Measurements from ENCODE around the gene SUFU. TPM values are rescaled to one million over a fixed set of nuclear protein-coding genes. Genes with fewer than 3 reads are reported as not detected.

SUFU gene
- total RNA-seq, 1 experiment from 2014 or later: 13.1 TPM

- TF ChIP-seq NR3C1 (CRISPR knock-in tag; conservative IDR thresholded peaks at IDR 0.05; ENCODE audit: low read depth): no peak
- TF ChIP-seq NR2C2 (CRISPR knock-in tag; IDR thresholded peaks at IDR 0.05): no peak
- TF ChIP-seq ZNF532 (CRISPR knock-in tag; IDR thresholded peaks at IDR 0.05; ENCODE audit: borderline replicate concordance): no peak
- no peak for TF ChIP-seq HMGXB4 (CRISPR knock-in tag; IDR thresholded peaks at IDR 0.05)
- no peak for TF ChIP-seq CTCF (IDR thresholded peaks at IDR 0.05)
- no peak for TF ChIP-seq CREB1 (CRISPR knock-in tag; IDR thresholded peaks at IDR 0.05)
- TF ChIP-seq OVOL2 (CRISPR knock-in tag; IDR thresholded peaks at IDR 0.05; ENCODE audit: borderline replicate concordance): no peak
These were observed 24.1 kb upstream of the SUFU start (continued) for GRCh38 chr10:102479651-102480050.

- ATAC-seq: no peak
- ChIA-PET POLR2A (no interaction called here), CTCF (interaction anchor here (1.3 to 5.1 kb wide), 7 partner anchors 19 to 250 kb away, joined by 3 to 33 read pairs (median 18); partner anchors contain the start of gene SUFU)
- TF ChIP-seq ZNF219 (CRISPR knock-in tag; IDR thresholded peaks at IDR 0.05; ENCODE audit: borderline replicate concordance) (no peak), JAZF1 (CRISPR knock-in tag; IDR thresholded peaks at IDR 0.05) (no peak), FOXP1 (CRISPR knock-in tag; IDR thresholded peaks at IDR 0.05; ENCODE audit: borderline replicate concordance) (no peak), HMGXB4 (CRISPR knock-in tag; IDR thresholded peaks at IDR 0.05) (no peak), ESRRA (CRISPR knock-in tag; IDR thresholded peaks at IDR 0.05; ENCODE audit: borderline replicate concordance) (no peak), NR2C2 (CRISPR knock-in tag; IDR thresholded peaks at IDR 0.05) (no peak), IRF2 (CRISPR knock-in tag; IDR thresholded peaks at IDR 0.05; ENCODE audit: borderline replicate concordance, low read depth) (no peak), ELF4 (CRISPR knock-in tag; IDR thresholded peaks at IDR 0.05; ENCODE audit: low read depth) (no peak)
- peaks cover 49% of the 10 kb centered on the region for H3K36me3 Mint-ChIP-seq
- H3K27ac Mint-ChIP-seq: no peak overlapping the region
- no peaks in the 10 kb centered on the region for H3K9me3 Mint-ChIP-seq
- DNase-seq (ENCODE audit: low spot score): no peak
- no peaks in the 10 kb centered on the region for H3K4me1 Mint-ChIP-seq
- no peak overlapping the region for H3K4me3 Mint-ChIP-seq
- H3K27me3 Mint-ChIP-seq (ENCODE audit: low read depth): no peaks in the 10 kb centered on the region
These were observed 23.4 kb upstream of the SUFU start for GRCh38 chr10:102480396-102480795.

- Mint-ChIP-seq H3K27me3 (ENCODE audit: low read depth) (no peaks in the 10 kb centered on the region), H3K9me3 (no peaks in the 10 kb centered on the region), H3K27ac (no peak overlapping the region), H3K4me3 (no peak overlapping the region), H3K4me1 (no peaks in the 10 kb centered on the region), H3K36me3 (peaks cover 74% of the 10 kb centered on the region)
- no peak for ATAC-seq
- POLR2A ChIA-PET: no interaction called here
- CTCF ChIA-PET: interaction anchor here (2.0 to 3.6 kb wide), 2 partner anchors 100 to 253 kb away, joined by 6 to 12 read pairs; no protein-coding TSS in a partner anchor
- no peak for DNase-seq (ENCODE audit: low spot score)
- TF ChIP-seq ZMAT4 (CRISPR knock-in tag; IDR thresholded peaks at IDR 0.05): no peak
- no peak for TF ChIP-seq HMGA2 (CRISPR knock-in tag; IDR thresholded peaks at IDR 0.05)
- no peak for TF ChIP-seq ATF3 (CRISPR knock-in tag; conservative IDR thresholded peaks at IDR 0.05)
- TF ChIP-seq NFYB (CRISPR knock-in tag; conservative IDR thresholded peaks at IDR 0.05; ENCODE audit: low read depth): no peak
- no peak for TF ChIP-seq NR1H2 (CRISPR knock-in tag; IDR thresholded peaks at IDR 0.05)
- TF ChIP-seq ZNF512 (CRISPR knock-in tag; IDR thresholded peaks at IDR 0.05; ENCODE audit: borderline replicate concordance): no peak
- no peak for TF ChIP-seq GABPB1 (CRISPR knock-in tag; IDR thresholded peaks at IDR 0.05)
These were observed 19.8 kb upstream of the SUFU start for GRCh38 chr10:102484021-102484420.
